ENCODE measurements around the gene PARPBP.
"Not testable (repeated sequence)": the region's sequence is repeated elsewhere in the genome, so short reads cannot be mapped to it uniquely, and the experiment has no call there.

Gene PARPBP

GRCh38 chr12:102144221-102144620 lies 24.2 kb downstream of the PARPBP start:
- no peak for DNase-seq (ENCODE audit: low read depth, low spot score)
- Histone ChIP-seq H3K36me3 (ENCODE audit: insufficient read depth, low read length) (peaks cover 18% of the 10 kb centered on the region), H3K4me3 (no peak overlapping the region), H3K9ac (ENCODE audit: insufficient read length) (no peak overlapping the region), H3K27ac (no peak overlapping the region), H3K9me3 (ENCODE audit: low read depth, low read length) (no peaks in the 10 kb centered on the region)
- TF ChIP-seq FOXP2 (optimal IDR thresholded peaks at IDR 0.05; ENCODE audit: control extremely low read depth, extremely low read length, insufficient read depth) (no peak), POLR2AphosphoS5 (IDR thresholded peaks at IDR 0.05; ENCODE audit: borderline replicate concordance, low read depth, low read length) (no peak), EZH2 (IDR thresholded peaks at IDR 0.05) (no peak)

GRCh38 chr12:102147062-102147587 lies 27.1 kb downstream of the PARPBP start:
- not testable (repeated sequence) for H3K9me3 ChIP-seq (ENCODE audit: low read depth, low read length); H3K9ac ChIP-seq (ENCODE audit: insufficient read length); DNase-seq (ENCODE audit: low read depth, low spot score); H3K27ac ChIP-seq; H3K4me3 ChIP-seq
- H3K36me3 ChIP-seq (ENCODE audit: insufficient read depth, low read length), result peaks cover 21% of the 10 kb centered on the region

- not testable (repeated sequence) for H3K4me3 ChIP-seq; DNase-seq (ENCODE audit: low read depth, low spot score); H3K27ac ChIP-seq; H3K36me3 ChIP-seq (ENCODE audit: insufficient read depth, low read length); H3K9me3 ChIP-seq (ENCODE audit: low read depth, low read length); H3K9ac ChIP-seq (ENCODE audit: insufficient read length)
These were observed 35.2 kb downstream of the PARPBP start for GRCh38 chr12:102155206-102155605.

- no peak for TF ChIP-seq POLR2AphosphoS5 (IDR thresholded peaks at IDR 0.05; ENCODE audit: borderline replicate concordance, low read depth, low read length)
- TF ChIP-seq EZH2 (IDR thresholded peaks at IDR 0.05), result no peak
- TF ChIP-seq FOXP2 (optimal IDR thresholded peaks at IDR 0.05; ENCODE audit: control extremely low read depth, extremely low read length, insufficient read depth), result no peak
- H3K9me3 ChIP-seq (ENCODE audit: low read depth, low read length), result no peaks in the 10 kb centered on the region
- no peak overlapping the region for H3K27ac ChIP-seq
- no peak for DNase-seq (ENCODE audit: low read depth, low spot score)
- no peak overlapping the region for H3K4me3 ChIP-seq
- H3K9ac ChIP-seq (ENCODE audit: insufficient read length), result no peak overlapping the region
- H3K36me3 ChIP-seq (ENCODE audit: insufficient read depth, low read length), result 0 out of 2 replicates have a peak, but pooled peaks cover 5% of the 10 kb centered on the region
These were observed 43.4 kb downstream of the PARPBP start for GRCh38 chr12:102163383-102163782.

GRCh38 chr12:102167821-102168604 lies 48.0 kb downstream of the PARPBP start:
- H3K36me3 ChIP-seq (ENCODE audit: insufficient read depth, low read length), result peaks cover 12% of the 10 kb centered on the region
- no peaks in the 10 kb centered on the region for H3K9me3 ChIP-seq (ENCODE audit: low read depth, low read length)
- TF ChIP-seq FOXP2 (optimal IDR thresholded peaks at IDR 0.05; ENCODE audit: control extremely low read depth, extremely low read length, insufficient read depth) (no peak), POLR2AphosphoS5 (IDR thresholded peaks at IDR 0.05; ENCODE audit: borderline replicate concordance, low read depth, low read length) (no peak), EZH2 (IDR thresholded peaks at IDR 0.05) (no peak)
- H3K4me3 ChIP-seq, result no peak overlapping the region
- no peak overlapping the region for H3K27ac ChIP-seq
- H3K9ac ChIP-seq (ENCODE audit: insufficient read length), result no peak overlapping the region
- no peak for DNase-seq (ENCODE audit: low read depth, low spot score)

- no peak for DNase-seq (ENCODE audit: low read depth, low spot score)
These were observed 50.1 kb downstream of the PARPBP start for GRCh38 chr12:102169922-102170621.

GRCh38 chr12:102171951-102172350 lies 52.0 kb downstream of the PARPBP start:
- H3K4me3 ChIP-seq, result no peak overlapping the region
- peak; percentile 12 for DNase-seq (ENCODE audit: low read depth, low spot score)
- H3K27ac ChIP-seq, result no peak overlapping the region
- H3K36me3 ChIP-seq (ENCODE audit: insufficient read depth, low read length), result peaks cover 9% of the 10 kb centered on the region
- TF ChIP-seq FOXP2 (optimal IDR thresholded peaks at IDR 0.05; ENCODE audit: control extremely low read depth, extremely low read length, insufficient read depth), result no peak
- TF ChIP-seq EZH2 (IDR thresholded peaks at IDR 0.05), result no peak
- TF ChIP-seq POLR2AphosphoS5 (IDR thresholded peaks at IDR 0.05; ENCODE audit: borderline replicate concordance, low read depth, low read length), result no peak
- H3K9me3 ChIP-seq (ENCODE audit: low read depth, low read length), result no peaks in the 10 kb centered on the region
- H3K9ac ChIP-seq (ENCODE audit: insufficient read length), result no peak overlapping the region

More at GRCh38 chr12:102169922-102170621, 50.1 kb downstream of the PARPBP start:
- TF ChIP-seq FOXP2 (optimal IDR thresholded peaks at IDR 0.05; ENCODE audit: control extremely low read depth, extremely low read length, insufficient read depth) (no peak), EZH2 (IDR thresholded peaks at IDR 0.05) (no peak), POLR2AphosphoS5 (IDR thresholded peaks at IDR 0.05; ENCODE audit: borderline replicate concordance, low read depth, low read length) (no peak)
- Histone ChIP-seq H3K36me3 (ENCODE audit: insufficient read depth, low read length) (peaks cover 12% of the 10 kb centered on the region), H3K9me3 (ENCODE audit: low read depth, low read length) (no peaks in the 10 kb centered on the region), H3K9ac (ENCODE audit: insufficient read length) (no peak overlapping the region), H3K27ac (no peak overlapping the region), H3K4me3 (no peak overlapping the region)

- no peak for DNase-seq (ENCODE audit: low read depth, low spot score)
- H3K9ac ChIP-seq (ENCODE audit: insufficient read length), result no peak overlapping the region
These were observed 52.5 kb downstream of the PARPBP start for GRCh38 chr12:102172436-102172835.

More at GRCh38 chr12:102172436-102172835, 52.5 kb downstream of the PARPBP start:
- Histone ChIP-seq H3K27ac (no peak overlapping the region), H3K36me3 (ENCODE audit: insufficient read depth, low read length) (peaks cover 12% of the 10 kb centered on the region), H3K4me3 (no peak overlapping the region), H3K9me3 (ENCODE audit: low read depth, low read length) (no peaks in the 10 kb centered on the region)
- TF ChIP-seq EZH2 (IDR thresholded peaks at IDR 0.05) (no peak), FOXP2 (optimal IDR thresholded peaks at IDR 0.05; ENCODE audit: control extremely low read depth, extremely low read length, insufficient read depth) (no peak), POLR2AphosphoS5 (IDR thresholded peaks at IDR 0.05; ENCODE audit: borderline replicate concordance, low read depth, low read length) (no peak)

Data from SK-N-MC (cell line).